GM12874 (cell line): Measurements from ENCODE around the gene STON2.

Source experiments
- CTCF ChIP-seq: IDR thresholded peaks from 2 replicates; pipeline ENCODE4 v1.5.1; 2011; ENCODE audit warnings: low read depth, mild to moderate bottlenecking, control low read depth, low read length, moderate library complexity; ENCODE audit not compliant: insufficient read depth

The STON2 gene

GRCh38 chr14:81245771-81246170 lies 154.4 kb downstream of the STON2 start:
- TF ChIP-seq CTCF: no peak

GRCh38 chr14:81243499-81243898 lies 156.6 kb downstream of the STON2 start:
- no peak for TF ChIP-seq CTCF

- no peak for TF ChIP-seq CTCF
These were observed 164.0 kb downstream of the STON2 start for GRCh38 chr14:81236138-81236537.

- no peak for TF ChIP-seq CTCF
These were observed 165.0 kb downstream of the STON2 start for GRCh38 chr14:81235096-81235495.

- no peak for TF ChIP-seq CTCF
These were observed 165.8 kb downstream of the STON2 start for GRCh38 chr14:81234278-81234677.

GRCh38 chr14:81233615-81234014 lies 166.5 kb downstream of the STON2 start:
- TF ChIP-seq CTCF: no peak

- no peak for TF ChIP-seq CTCF
These were observed 168.6 kb downstream of the STON2 start for GRCh38 chr14:81231540-81231939.

GRCh38 chr14:81224222-81224621 lies 175.9 kb downstream of the STON2 start:
- no peak for TF ChIP-seq CTCF
